HL-60/S4 (cell line): ENCODE measurements around the gene CCSER2.

ENCODE experiments used
- in situ Hi-C: fragments of 300-500 bp; cut with MboI; formaldehyde crosslinking; loops from 2 replicates; pipeline ENCODE4 v1.14.3; 2022; ENCODE audit warnings: low sequenced_read_pairs

The CCSER2 gene

GRCh38 chr10:84542522-84543490 lies 214.4 kb downstream of the CCSER2 start:
- in situ Hi-C loops, result loop anchor here (25.0 kb wide), 1 partner anchor 181 kb away; no protein-coding TSS in a partner anchor

DNA sequence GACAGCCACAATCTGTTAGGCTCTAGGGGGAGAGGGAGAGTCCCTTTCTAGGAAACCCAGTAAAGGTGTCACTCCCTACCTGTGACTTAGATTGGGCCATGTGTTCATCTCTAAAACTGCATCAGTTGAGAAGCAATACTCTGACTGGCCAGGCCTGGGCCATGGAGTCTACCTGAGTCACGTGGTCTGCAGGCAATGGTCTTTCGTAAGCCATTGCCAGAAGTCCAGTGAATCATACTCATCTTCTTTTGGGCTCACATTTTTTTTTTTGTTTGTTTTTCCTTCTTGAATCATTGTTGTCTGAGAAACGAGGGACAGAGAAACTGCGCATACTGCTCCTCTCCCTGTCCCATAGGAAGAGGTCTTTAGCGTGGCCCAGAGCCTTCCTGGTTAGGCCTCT lies 215.6 kb downstream of the CCSER2 start:
- in situ Hi-C loops, result loop anchor here (25.0 kb wide), 1 partner anchor 182 kb away; no protein-coding TSS in a partner anchor

DNA sequence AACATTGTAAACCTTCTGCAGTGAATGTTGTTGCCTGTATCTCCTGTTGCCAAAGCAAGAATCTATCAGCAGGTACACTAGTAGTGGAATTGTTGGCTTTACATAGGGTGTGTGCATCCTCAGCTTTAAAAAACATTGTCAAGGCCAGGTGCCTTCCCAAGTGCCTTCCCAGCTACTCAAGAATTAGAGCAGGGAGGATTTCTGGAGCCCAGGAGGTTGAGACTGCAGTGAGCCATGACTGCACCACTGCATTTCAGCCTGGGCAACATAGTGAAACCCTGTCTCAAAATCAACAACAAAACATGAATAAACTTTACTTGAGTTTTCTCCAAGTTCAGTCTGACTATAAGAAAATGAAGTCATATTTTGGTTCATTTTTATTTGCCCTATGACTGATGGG lies 217.3 kb downstream of the CCSER2 start:
- in situ Hi-C loops, result loop anchor here (25.0 kb wide), 1 partner anchor 183 kb away; no protein-coding TSS in a partner anchor

DNA sequence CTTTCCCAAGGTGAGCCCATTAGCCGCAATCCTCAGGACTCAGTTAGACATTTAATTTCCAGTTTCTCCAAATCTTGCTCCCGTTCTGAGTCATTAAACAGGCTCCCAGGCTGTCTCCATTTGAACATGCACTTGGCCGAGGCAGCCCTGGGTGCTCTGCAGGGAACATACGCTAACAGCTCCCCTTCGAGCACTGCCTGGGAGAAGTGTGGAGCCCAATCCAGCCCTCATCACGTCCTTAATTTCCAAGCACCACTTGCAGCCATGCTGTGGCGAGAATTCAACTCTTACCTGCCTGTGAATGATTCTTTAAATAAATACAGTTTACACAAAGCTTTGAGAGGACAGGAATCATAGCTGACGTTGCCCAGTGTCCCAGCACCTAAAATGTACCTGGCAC lies 218.2 kb downstream of the CCSER2 start:
- in situ Hi-C loops, result loop anchor here (25.0 kb wide), 1 partner anchor 184 kb away; no protein-coding TSS in a partner anchor

- in situ Hi-C loops, result loop anchor here (25.0 kb wide), 1 partner anchor 185 kb away; no protein-coding TSS in a partner anchor
Measured at GRCh38 chr10:84547616-84548015, 219.2 kb downstream of the CCSER2 start.

GRCh38 chr10:84548869-84549268 lies 220.5 kb downstream of the CCSER2 start:
- in situ Hi-C loops, result loop anchor here (25.0 kb wide), 1 partner anchor 187 kb away; no protein-coding TSS in a partner anchor

- in situ Hi-C loops, result loop anchor here (25.0 kb wide), 1 partner anchor 187 kb away; no protein-coding TSS in a partner anchor
Measured at GRCh38 chr10:84549368-84550165, 221.2 kb downstream of the CCSER2 start.

DNA sequence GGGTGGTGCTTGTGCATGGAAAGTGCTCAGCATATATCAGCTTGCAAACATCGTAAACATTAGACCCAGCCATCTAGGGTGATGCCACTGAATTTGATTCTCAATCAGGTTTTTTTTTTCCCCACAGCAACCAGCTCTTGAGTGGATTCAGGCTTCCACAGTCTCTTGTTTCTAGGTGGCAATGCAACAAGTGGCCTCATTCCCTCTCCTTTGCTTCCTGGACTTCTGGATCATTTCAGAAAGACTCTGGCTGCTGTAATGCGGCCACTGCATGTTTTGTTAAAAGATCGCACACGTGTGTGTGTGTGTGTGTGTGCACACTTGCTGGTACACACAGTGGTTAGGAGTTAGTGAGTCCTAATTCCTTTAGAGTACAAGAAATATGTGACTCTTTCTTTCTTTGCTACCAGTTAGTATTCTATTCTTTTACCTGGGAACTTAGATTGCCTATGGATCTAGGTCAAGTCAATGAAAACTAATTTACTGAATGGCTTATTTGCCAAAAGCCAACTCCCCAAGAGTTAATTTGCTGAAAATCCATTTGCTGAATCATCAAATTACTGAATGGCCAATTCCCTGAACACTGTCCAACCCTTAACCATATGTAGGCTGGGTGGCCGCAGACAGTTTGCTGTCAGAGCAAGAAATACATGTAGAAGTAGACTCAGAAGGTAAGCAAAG lies 222.5 kb downstream of the CCSER2 start:
- in situ Hi-C loops, result no loop called here

DNA sequence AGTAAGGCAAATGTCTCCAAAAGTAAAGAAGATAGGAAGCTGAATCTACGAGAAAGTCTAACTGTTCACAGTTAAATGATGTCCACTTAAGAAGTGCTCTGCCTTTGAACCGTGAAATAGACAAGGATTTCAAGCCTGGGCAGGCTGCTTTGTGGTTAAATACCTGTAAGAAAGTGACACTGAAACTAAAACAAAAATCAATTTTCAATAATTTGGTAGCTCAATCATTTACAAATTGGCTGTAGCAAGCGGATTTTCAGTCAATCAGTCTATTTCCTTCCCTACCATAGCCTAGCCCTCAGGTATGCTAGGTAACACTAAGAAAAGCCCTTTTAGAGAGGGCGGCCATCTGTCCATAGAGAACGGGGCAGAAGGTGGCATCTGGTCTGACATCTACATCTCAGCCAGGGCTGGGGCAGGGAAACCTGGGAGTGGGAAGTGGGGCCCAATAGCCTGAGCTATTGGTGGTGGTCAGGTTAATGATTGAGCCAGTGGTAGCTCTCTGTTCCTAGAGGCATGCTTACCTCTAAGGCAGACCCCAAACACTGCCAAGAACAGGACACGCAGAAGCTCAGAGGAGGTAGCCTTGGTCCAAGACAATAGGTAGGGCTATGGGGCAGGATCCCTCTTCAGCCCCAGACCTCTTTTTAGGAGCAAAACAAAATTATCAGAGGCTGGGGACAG lies 223.2 kb downstream of the CCSER2 start:
- in situ Hi-C loops, result no loop called here

- in situ Hi-C loops, result no loop called here
Measured at GRCh38 chr10:84552478-84552877, 224.1 kb downstream of the CCSER2 start.

DNA sequence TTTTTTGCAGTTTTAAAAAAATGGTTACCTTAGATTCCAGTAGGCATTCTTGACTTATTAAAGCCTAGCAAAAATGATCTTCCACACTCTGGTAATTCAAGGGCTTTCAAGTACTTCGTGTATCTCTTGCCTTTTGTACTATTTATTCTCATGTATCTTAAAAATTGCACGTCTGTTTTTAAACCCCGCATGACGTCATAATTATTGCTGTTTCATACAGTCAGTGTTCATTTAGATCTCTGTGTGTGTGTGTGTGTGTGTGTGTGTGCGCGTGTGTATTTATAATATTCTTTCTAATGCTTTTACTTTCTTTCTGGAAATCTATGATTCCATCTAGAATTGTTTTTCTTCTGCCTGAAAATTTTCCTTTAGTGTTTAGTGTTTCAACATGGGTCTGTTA lies 234.2 kb downstream of the CCSER2 start:
- in situ Hi-C loops, result no loop called here

DNA sequence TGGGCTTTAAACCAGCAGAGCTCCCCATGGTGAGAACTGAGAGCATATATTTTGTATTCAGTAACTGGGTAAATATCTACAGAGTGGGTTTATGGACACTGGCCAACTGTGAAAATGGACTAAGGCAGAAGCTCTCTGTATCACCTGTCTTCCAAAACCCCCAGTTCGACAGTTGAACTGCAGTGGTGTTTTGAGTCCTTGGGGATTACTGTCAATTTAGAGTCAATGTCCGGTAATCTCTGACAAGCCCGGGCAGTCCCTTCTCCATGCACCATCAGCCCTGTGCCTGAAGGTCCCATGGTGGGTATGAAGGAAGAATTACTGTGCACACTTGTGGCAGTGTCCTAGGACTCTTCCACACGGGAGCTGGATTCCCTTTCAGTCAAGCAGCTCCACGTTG lies 235.0 kb downstream of the CCSER2 start:
- in situ Hi-C loops, result no loop called here

GRCh38 chr10:84563868-84564267 lies 235.5 kb downstream of the CCSER2 start:
- in situ Hi-C loops, result no loop called here

- in situ Hi-C loops, result no loop called here
Measured at GRCh38 chr10:84565881-84566582, 237.6 kb downstream of the CCSER2 start.

- in situ Hi-C loops, result no loop called here
Measured at GRCh38 chr10:84567133-84567532, 238.7 kb downstream of the CCSER2 start.
